Vagina (tissue), 2 donors: ENCODE data around the gene ARGLU1.

Source experiments
- POLR2A ChIP-seq, 2 donors: fragments of 450-650 bp; IDR thresholded peaks; one replicate each; pipeline ENCODE4 v1.6.1; 2017; ENCODE audit warnings: antibody characterized with exemption in 2 of 2, mild to moderate bottlenecking in 2 of 2, moderate library complexity in 2 of 2
- TF ChIP-seq, protein P1 (sequence below), 3 experiments: fragments of 450-650 bp in 2 of 3; fragments of 200-600 bp in 1 of 3; sonication (generic) in 1 of 3; IDR thresholded peaks; one replicate each; pipeline ENCODE4 v1.5.1; 2017 to 2019; ENCODE audit warnings: antibody characterized with exemption in 3 of 3, mild to moderate bottlenecking in 2 of 3, moderate library complexity in 2 of 3

DNA sequence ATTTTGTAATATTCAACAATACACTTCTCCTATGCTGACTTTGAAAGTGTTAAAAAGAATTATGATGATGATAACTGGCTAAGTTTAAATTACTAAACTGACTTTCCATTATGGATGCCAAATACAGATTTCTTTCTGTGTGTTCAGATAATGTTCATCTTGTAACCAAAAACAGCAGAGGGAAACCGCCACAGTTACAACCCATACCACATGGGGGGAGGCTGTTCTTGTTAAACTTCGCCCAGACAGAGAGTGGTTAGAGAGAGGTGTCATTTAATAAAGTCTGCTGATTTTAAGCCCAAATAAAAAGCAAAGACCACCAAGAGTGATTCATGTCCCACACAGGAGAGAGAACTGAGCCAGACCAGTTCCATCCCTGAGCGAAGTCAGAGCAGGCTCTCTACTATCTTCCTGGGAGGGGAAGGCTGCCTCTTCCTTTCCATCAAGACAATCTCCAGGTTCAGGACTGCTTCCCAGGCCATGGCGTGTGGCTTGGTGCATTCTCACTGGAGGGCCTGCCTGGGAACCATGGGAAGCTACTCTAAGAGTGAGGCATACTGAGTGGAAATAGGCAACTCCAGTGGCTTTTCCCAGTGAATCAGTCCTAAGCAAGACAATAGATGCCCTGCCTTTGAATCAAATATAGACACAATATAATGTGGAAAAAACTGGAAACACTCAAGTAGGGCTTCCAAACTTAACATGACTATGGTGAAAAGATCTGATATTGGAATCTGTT, 50.7 kb downstream of the ARGLU1 start:
- TF ChIP-seq, protein P1, sequence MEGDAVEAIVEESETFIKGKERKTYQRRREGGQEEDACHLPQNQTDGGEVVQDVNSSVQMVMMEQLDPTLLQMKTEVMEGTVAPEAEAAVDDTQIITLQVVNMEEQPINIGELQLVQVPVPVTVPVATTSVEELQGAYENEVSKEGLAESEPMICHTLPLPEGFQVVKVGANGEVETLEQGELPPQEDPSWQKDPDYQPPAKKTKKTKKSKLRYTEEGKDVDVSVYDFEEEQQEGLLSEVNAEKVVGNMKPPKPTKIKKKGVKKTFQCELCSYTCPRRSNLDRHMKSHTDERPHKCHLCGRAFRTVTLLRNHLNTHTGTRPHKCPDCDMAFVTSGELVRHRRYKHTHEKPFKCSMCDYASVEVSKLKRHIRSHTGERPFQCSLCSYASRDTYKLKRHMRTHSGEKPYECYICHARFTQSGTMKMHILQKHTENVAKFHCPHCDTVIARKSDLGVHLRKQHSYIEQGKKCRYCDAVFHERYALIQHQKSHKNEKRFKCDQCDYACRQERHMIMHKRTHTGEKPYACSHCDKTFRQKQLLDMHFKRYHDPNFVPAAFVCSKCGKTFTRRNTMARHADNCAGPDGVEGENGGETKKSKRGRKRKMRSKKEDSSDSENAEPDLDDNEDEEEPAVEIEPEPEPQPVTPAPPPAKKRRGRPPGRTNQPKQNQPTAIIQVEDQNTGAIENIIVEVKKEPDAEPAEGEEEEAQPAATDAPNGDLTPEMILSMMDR (IDR thresholded peaks at IDR 0.05) = no peak
- no peak for TF ChIP-seq POLR2A (IDR thresholded peaks at IDR 0.05)
